Amygdala (tissue), 56 donors: Measurements from ENCODE around the gene ARIH2.

Source experiments
- DNase-seq, 56 donors: peaks; one replicate each; lab custom pipeline; 2025; lab: John Stamatoyannopoulos, UW

Gene ARIH2

DNA sequence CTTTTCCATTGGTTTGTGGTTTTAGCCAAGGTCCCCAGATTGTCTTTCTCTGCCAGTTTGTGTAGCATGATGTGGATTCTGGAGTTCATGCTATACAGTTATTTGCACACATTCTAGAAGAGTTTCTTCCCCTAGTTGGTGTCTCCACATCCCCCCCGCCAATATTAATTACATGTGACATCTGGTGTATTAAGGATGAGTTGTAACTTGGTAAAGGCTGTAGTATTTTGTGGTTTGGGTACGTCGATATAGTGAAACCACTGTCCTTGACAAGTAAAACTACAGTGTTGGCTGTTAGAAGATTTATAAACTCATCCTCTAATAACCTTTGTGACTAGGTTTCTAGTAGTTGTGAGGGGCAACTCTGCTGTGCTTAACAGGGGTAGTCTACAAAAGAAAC lies 47.7 kb downstream of the ARIH2 start:
- DNase-seq = no peak

DNA sequence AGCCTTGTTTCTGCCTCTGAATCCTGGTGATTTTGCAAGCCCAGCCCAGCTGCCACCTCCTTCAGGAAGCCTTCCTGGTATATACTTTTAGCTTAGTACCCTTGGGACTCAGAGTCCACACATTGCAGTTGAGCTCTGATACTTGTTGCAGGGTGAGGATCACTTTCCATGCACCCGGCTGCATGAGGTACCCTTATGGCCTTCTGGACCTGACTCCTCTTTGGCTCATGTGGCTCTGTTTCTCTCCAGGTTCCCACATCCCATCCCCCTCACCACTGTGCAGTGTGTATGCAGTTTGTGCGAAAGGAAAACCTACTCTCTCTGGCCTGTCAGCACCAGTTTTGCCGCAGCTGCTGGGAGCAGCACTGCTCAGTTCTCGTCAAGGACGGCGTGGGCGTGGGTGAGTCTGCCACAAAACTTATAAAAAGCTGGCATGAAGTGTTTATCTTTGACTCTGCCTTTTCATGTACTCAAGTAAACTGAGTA lies 48.3 kb downstream of the ARIH2 start:
- DNase-seq = peak in 18 of 56 donors; percentile 5 to 69 (median 16)

DNA sequence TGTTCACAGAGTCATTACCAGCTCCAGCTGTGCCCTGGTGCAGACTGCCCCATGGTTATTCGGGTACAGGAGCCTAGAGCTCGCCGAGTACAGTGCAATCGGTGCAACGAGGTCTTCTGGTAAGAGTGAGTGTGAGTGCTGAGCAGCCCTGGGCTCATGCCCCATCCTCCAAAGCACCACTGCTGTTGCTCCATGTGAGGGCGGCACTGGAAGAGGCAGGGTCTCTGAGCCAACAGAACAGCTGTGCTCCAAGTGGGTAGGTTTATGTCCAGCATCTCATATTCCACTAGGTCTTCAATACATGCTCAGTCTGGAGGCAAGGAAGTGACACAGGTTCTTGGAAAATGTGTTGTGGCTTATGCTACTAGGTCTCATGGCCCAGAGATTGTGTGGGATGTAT lies 51.9 kb downstream of the ARIH2 start:
- DNase-seq = no peak

DNA sequence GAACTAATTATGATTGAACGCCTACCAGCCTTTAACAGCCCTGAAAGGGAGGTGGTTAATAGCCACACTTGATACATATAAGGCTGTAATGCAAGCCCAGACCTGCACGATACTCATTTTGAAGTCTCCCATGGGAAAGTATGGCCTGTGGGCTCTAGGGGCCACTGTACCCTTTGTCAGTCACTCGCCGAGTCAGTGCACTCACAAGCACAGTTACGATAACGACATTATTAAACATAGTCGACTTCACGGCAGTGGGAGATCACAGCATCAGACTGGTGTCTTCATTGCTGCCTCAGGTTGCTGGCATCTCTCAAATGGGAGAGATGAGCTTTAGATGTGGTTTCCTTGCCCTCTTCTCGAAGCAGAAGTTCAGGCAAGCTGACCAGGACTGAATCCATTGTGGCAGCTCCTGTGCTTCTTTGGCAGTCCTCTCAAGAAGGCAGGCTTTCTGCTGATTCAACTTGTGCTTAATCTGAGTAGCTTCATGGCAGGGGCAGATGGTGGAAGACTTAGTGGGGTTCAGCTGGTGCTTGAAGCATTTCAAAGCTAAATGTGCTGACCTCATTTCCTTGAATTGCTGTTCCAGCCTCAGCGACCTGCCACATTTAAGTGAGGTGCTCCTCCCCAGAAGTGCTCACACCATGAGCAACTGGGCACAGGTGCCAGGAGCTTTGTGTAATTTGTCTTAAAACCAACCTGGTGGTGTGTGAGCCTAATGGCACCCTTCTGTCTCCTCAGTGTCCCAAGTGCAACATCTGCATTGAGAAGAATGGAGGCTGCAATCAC lies 55.6 kb downstream of the ARIH2 start:
- DNase-seq = no peak

- no peak for DNase-seq
These were observed 60.8 kb downstream of the ARIH2 start for GRCh38 chr3:48979451-48979850.

DNA sequence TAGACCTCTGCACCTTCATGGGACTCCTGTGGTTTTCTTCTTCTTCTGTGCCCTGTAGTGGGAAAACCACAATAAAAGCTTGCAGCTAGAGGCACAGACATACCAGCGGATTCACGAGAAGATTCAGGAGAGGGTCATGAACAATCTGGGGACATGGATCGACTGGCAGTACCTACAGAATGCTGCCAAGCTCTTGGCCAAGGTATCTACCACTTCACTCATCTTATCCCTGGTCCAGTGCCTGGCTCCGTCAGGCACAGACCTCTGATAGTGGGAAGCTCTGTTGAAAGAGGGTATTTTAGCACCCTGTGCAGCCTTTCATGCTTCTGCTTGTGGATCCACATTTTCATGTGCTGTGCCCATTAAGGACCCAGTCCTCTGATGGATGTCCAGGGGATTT lies 61.7 kb downstream of the ARIH2 start:
- DNase-seq = no peak

GRCh38 chr3:48982016-48982415 lies 63.4 kb downstream of the ARIH2 start:
- no peak for DNase-seq

DNA sequence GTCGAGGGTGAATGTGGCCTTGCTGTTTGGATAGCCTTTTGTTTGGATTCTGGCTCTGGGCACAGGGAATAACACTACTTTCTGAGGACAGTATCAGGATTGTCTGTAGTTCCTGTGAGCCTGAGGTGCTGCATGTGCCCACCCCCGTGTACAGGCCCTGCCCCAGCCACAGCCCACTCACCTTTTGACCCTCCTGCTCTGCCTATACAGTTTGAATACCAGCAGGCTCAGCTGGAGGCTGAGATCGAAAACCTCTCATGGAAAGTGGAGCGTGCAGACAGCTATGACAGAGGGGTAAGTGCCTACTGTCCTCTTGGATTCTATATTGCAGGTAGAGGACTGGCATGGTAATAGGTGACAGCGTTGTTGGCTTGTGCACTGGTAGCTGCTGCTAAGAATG lies 64.0 kb downstream of the ARIH2 start:
- DNase-seq = no peak

DNA sequence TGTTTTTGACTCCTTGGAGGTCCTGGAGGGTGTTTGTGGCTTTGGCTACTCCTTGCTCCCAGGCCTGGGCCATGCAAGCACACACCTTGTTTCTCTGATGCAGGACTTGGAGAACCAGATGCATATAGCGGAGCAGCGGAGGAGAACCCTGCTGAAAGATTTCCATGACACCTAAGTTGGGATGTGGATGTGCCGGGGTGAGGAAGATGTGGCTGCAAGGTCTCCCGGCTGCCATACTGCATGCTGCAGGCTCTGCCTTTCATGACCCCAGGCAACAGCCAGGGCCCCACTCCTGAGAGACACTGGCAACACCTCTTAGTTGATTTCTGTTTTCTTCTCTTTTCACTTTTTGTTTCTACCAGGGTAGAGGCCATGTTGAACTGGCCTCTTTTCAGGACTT lies 64.5 kb downstream of the ARIH2 start:
- DNase-seq = no peak

- no peak for DNase-seq
These were observed 66.0 kb downstream of the ARIH2 start for GRCh38 chr3:48984663-48985062.

- DNase-seq = no peak
These were observed 67.3 kb downstream of the ARIH2 start for GRCh38 chr3:48985831-48986376.

DNA sequence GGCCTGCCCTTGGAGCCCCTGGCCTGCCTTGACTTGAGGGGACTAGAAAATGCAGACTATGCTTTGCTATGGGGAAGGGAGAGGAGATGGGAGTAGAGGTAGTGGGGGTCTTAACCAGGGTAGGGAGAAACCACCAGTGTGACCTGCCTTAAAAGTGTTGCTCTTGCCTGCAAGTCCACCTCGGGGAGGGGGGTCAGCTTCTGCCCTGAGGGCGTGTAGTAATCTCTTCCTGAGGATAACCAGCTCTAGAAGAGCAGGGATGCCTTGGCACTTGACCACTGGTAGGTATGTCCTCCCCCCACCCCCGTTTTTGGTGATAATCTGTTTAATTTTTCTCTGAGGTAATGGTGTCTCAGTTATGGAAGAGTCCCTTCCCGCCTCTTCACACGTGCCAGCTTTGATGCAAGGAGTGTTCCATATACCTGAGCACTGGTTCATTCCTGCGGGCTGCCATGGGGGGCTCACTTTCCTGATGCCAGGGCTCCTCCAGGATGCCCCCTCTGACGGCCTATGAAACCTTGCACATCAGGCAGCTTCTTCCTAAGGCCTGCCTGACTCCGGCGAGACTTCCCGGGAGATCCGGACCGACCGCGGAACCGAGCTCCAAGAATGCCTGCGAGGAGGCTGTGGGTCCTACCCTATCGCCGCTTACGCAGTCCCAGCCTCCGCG lies 70.6 kb downstream of the ARIH2 start:
- no peak for DNase-seq

- peak in 55 of 56 donors; percentile 34 to 93 (median 83) for DNase-seq
These were observed 71.4 kb downstream of the ARIH2 start, which contains the start of gene P4HTM for GRCh38 chr3:48989796-48990635. TSS of gene P4HTM (plus strand) at chr3:48990241. CDS start at chr3:48990257, 16 bp downstream.

DNA sequence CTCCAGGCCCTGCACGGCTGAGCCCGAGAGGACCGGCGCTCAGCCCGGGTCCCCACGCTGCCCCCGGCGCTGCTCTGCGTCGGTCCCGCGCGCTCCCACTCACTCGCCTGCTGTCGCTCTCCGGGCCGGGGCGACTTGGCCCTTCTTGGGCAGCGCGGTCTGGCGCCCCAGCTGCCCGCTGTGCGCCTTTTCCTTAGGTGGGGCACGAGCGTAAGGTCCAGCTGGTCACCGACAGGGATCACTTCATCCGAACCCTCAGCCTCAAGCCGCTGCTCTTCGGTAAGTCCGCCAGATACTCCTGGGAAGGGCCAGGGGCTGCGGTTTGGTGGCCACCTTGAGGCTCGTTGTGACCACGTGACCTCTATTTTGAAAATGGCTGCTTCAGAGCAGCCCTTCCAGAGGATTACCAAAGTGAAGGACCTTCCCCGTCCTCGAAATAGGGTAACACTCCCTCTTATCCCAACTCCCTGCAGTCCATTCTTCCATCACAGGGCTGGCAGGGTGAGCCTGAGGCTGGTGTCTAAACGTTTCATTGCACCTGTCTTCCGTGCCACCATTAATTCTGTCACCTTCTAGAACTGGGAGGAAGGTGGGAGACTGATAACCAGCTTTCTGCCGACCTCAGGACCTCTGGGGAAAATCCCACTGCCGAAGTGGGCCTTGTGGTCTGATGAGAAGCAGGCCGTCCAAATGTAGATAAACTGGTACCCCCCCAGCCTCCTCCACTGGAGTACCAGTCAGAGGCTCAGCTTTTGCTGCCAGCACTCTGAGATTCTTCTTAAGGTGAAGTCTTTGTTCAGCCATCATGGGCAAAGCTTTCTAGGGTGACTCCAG lies 72.2 kb downstream of the ARIH2 start:
- peak in 11 of 56 donors; percentile 21 to 66 (median 37) for DNase-seq

DNA sequence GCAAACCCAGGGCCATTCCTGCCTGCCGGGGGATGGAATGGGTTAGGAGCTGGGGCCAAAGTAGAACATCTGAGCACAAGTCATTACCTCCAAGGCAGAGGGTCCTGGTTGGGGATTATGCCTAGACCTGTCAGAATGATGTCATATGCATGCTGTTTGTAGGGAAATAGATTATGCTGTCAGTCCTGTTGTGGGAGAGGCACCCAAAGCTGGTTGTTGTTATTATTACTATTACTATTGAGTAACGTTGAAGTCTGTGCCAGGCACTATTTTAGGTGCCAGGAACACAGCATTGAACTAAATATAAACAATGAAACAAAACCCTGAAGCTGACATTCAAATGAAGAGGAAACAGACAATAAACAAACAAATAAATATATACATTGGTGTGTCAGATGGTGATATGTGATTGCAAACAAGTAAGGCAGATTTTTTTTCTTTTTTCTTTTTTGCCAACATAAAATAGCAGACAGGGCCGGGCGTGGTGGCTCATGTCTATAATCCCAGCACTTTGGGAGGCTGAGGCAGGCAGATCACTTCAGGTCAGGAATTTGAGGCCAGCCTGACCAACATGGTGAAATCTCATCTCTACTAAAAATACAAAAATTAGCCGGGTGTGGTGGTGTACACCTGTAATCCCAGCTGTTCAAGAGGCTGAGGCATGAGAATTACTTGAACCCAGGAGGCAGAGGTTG lies 73.4 kb downstream of the ARIH2 start:
- DNase-seq = no peak

DNA sequence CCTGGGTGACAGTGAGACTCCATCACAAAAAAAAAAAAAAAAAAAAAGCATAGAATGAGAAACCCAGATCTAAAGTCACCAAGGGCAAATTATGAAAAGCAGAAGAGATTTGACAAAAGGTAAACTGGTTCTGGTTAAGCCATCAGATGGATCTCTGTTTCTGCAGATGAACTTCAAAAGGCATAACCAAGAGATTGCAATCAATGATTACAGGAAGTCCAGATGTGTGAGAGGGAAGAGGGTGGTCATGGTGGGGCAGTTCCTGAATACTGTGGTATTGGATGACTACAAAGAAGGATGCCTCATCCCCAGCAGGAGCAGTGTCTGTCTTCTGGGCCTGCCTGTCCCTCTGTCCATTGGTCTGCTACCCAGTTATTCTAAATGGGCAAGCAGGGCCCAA lies 75.2 kb downstream of the ARIH2 start:
- DNase-seq = no peak

- no peak for DNase-seq
These were observed 78.0 kb downstream of the ARIH2 start for GRCh38 chr3:48996640-48997039.

DNA sequence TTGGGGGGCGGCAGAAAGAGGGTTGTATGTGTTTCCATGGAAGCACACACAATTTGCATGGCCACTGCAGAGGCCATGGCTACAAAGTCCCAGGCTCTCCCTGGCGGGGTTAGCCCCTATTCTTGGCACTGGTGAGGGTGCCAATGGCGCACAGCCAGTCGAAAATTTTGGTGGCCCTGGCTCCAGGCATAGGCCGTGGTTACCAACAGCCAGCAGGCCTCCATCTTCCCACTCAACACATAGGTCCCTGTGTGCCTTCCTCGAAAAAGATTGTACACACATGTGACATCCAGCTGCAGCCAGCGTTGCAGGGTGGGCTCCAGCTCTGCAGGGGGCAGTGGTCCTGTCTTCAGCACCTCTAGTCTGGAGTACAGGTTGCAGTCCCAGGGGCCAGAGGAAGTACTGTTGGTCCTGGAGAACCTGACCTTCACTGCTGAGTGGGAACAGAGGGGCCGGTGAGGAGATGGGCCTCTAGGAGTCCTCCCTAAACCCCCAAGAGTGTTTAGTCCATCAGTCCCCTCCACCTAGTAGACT lies 78.5 kb downstream of the ARIH2 start:
- no peak for DNase-seq
